ENCODE data around the gene PSTK. TPM values are rescaled to one million over a fixed set of nuclear protein-coding genes. Genes with fewer than 3 reads are reported as not detected.

Gene PSTK, protein sequence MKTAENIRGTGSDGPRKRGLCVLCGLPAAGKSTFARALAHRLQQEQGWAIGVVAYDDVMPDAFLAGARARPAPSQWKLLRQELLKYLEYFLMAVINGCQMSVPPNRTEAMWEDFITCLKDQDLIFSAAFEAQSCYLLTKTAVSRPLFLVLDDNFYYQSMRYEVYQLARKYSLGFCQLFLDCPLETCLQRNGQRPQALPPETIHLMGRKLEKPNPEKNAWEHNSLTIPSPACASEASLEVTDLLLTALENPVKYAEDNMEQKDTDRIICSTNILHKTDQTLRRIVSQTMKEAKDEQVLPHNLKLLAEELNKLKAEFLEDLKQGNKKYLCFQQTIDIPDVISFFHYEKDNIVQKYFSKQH
- total RNA-seq, result 4.9 and 5.7 TPM in 2 replicates

DNA sequence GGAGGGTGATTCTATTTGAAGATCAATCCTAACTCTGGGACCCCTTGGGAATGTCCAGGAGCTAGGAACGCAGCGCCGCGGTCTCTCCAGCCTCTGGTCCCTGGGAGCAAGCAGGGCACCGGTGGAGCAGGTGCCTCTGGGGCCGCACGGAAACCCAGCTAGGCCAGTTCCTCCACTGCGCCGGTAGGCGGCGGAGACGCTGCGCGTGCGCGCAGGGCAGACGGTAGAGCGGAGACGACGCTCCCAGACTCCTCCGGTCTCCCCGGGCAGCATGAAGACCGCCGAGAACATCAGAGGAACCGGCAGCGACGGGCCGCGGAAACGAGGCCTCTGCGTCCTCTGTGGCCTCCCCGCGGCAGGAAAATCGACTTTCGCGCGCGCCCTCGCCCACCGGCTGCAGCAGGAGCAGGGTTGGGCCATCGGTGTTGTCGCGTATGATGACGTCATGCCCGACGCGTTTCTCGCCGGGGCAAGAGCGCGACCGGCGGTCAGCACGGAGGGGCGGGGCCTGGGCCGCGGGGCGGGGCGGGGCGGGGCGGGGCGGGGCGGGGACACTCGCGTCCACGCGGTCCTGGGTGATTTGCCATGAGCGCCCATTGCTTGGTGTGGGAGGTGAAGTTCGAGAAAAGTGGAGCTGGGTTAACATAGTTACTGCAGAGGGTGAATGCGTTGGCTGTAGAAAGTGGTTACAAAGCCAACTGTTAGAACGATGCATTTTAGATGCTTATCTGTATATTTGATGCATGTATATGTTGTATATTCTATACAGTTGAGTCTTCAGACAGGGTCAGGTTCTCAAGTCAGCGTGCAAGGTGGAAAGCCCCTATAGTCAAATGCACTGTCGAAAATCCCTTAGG, at the start of gene PSTK:
Gene PSTK (plus strand): TSS at position 193 of the 857 bp plus-strand sequence. CDS start 79 bp downstream, at position 272.

DNA sequence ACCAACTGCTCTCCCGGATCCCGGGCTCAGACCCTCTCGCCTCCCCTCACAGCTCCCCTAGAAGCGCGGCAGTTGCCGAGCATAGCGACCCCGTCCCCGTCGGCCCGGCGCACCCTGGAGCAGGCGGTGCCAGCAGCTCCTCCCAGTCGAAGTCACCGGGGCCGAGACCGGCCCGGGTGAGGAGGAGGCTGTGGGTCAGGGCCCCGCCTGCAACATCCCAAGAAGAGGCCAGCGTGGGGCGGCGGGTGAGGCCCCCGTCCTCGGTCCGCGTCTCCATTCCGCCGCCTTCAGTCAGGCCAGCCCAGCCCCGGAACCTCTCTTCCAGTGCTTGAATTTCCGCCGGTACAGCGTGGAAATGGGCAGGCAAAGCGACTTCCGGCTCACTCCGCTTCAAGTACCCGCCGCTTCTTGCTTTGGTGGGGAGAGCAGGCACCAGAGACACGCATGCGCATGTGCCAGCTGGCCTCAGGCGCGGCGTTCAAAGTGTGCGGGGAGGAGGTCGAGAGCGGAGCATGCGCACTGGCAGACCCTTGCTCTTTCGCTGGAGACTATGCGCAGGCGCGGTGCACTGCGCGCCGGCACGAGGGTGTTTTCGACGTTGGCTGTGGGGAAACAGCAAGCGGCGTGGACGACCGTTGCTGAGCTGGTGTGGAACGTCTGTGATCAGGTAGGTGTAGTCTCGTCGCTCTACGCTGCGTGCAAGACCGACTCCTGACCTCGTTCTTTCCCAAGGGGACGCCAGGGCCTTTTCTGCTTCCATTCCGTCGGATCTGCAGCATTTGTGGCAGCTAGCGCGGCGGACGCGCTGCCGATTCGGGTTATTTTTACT, 26.1 kb upstream of the PSTK start, which contains the start of gene C10orf88:
Gene C10orf88 (minus strand): TSS at position 326 of the 829 bp plus-strand sequence. CDS start 49 bp downstream, at position 277.

DNA sequence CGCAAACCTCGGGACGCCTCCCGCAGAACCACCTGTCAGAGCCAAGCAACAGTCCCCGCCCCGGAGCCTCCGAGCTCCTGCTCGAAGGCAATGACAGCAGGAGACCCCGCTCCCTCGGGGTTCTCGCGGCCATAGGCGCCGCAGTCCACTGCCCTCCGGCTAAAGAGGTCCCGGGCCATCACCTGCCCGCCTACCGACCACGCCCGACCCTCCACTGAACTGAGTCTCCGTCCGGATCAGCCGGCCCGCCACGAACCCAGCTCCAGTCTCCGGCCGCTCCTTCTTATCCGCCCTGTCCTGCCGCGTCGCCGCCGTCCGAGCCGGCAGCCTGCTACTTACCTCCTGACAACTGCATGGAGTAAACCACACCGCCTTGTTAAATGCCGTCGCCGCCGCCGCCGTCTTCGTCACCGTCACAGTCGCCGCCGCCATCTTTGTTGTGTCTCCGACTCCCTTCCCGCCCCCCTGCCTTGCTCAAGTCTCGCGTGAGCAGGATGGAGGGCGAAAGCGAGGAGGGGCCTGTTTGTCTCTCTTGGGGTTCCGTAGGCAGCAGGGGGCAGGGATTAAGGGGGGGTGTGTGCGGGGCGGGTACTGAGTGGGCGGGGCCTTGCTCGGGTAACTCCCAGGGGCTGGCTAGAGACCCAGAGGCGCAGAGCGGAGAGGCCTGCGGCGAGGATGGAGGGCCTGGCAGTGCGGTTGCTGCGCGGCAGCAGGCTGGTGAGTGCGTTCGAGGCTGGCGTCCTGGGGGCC, 28.3 kb downstream of the PSTK start, which contains the start of the genes ACADSB and IKZF5:
Gene ACADSB (plus strand): TSS at position 652 of the 750 bp plus-strand sequence. CDS start 24 bp downstream, at position 676.
Gene IKZF5 (minus strand): TSS at position 441 of the 750 bp plus-strand sequence. CDS start 10,170 bp downstream, outside the sequence.

Other genes with a start within 250 kb of the PSTK start
- gene CUZD1, start 134.5 kb upstream of the PSTK start, total RNA-seq, result 0.08 and 0.13 TPM in 2 replicates
- 2.2 and 2.8 TPM in 2 replicates for gene FAM24B, start 100.8 kb upstream of the PSTK start, total RNA-seq
- not detected in 2 replicates for gene FAM24A, start 69.8 kb upstream of the PSTK start, total RNA-seq
- gene C10orf88, start 26.2 kb upstream of the PSTK start, total RNA-seq, result 5.1 and 6.1 TPM in 2 replicates
- 1.9 and 7.7 TPM in 2 replicates for gene IKZF5, start 28.4 kb downstream of the PSTK start, total RNA-seq
- gene ACADSB, start 28.6 kb downstream of the PSTK start, total RNA-seq, result 2.8 and 6.1 TPM in 2 replicates
- gene HMX3, start 155.6 kb downstream of the PSTK start, total RNA-seq, result not detected in 2 replicates
- gene HMX2, start 167.7 kb downstream of the PSTK start, total RNA-seq, result not detected in 2 replicates
- 116 and 131 TPM in 2 replicates for gene BUB3, start 174.0 kb downstream of the PSTK start, total RNA-seq

All from epithelial cell of alveolus of lung (primary cell).